ENCODE results near the gene HNRNPC. TPM values are rescaled to one million over a fixed set of nuclear protein-coding genes. Genes with fewer than 3 reads are reported as not detected.
A peak's percentile ranks its signal among the peaks of the same experiment; 100 is the strongest.

The HNRNPC gene
- total RNA-seq: 100 to 1,000 TPM; 260 to 396 (median 292) TPM

- peak within 1 kb of the TSS; percentile 94 to 99 (median 96) for H3K27ac ChIP-seq (replicated peaks in 1 of 4)
- peaks cover 35 to 50% (median 47%) of the 10 kb centered on the region in 4 donors for H3K4me1 ChIP-seq
- peak; percentile 100 for DNase-seq (ENCODE audit: extremely low spot score)
- H3K36me3 ChIP-seq: peaks cover 0 to 24% (median 9%) of the 10 kb centered on the region in 4 donors
- 0% methylated on average over 31 of the region's 49 CpGs for WGBS
- intact Hi-C loops (cut with DNase I): loop anchor here (5.0 to 10.0 kb wide), 2 partner anchors 113 to 175 kb away; partner anchors contain the start of genes SUPT16H and ZNF219
- no peaks in the 10 kb centered on the region for H3K9me3 ChIP-seq
- peak within 1 kb of the TSS; percentile 87 to 93 (median 88) for H3K4me3 ChIP-seq
- TF ChIP-seq CTCF (IDR thresholded peaks at IDR 0.05): peak in 1 of 3 experiments; percentile 41
- TF ChIP-seq EP300 (IDR thresholded peaks at IDR 0.05): no peak
- TF ChIP-seq POLR2A (IDR thresholded peaks at IDR 0.05; ENCODE audit: low read depth): peak; percentile 99
- TF ChIP-seq POLR2AphosphoS5 (IDR thresholded peaks at IDR 0.05): peak; percentile 88 to 99
- H3K27me3 ChIP-seq: no peaks in the 10 kb centered on the region
Measured at GRCh38 chr14:21269252-21270046, at the start of gene HNRNPC. TSS of gene HNRNPC (minus strand) at chr14:21269442. CDS start at chr14:21234193, 35,249 bp downstream.

- H3K27me3 ChIP-seq: peaks cover 0 to 17% (median 0%) of the 10 kb centered on the region in 4 donors
- H3K4me1 ChIP-seq: no peaks in the 10 kb centered on the region
- no peak overlapping the region for H3K27ac ChIP-seq (replicated peaks in 1 of 4)
- intact Hi-C loops (cut with DNase I): no loop called here
- DNase-seq (ENCODE audit: extremely low spot score): no peak
- no peaks in the 10 kb centered on the region for H3K36me3 ChIP-seq
- H3K4me3 ChIP-seq: no peak overlapping the region
- TF ChIP-seq POLR2AphosphoS5 (IDR thresholded peaks at IDR 0.05) (no peak), CTCF (IDR thresholded peaks at IDR 0.05) (no peak), EP300 (IDR thresholded peaks at IDR 0.05) (no peak), POLR2A (IDR thresholded peaks at IDR 0.05; ENCODE audit: low read depth) (no peak)
- no peaks in the 10 kb centered on the region for H3K9me3 ChIP-seq
- 58% methylated on average over 3 of the region's 3 CpGs for WGBS
Measured at GRCh38 chr14:21317398-21317797, 48.2 kb upstream of the HNRNPC start.

- 84% methylated on average over 12 of the region's 12 CpGs for WGBS
- H3K9me3 ChIP-seq: no peaks in the 10 kb centered on the region
- peaks cover 0 to 14% (median 0%) of the 10 kb centered on the region in 4 donors for H3K27me3 ChIP-seq
- no peaks in the 10 kb centered on the region for H3K36me3 ChIP-seq
- no peak overlapping the region for H3K4me3 ChIP-seq
- no peak for TF ChIP-seq CTCF (IDR thresholded peaks at IDR 0.05)
- no peak for TF ChIP-seq POLR2AphosphoS5 (IDR thresholded peaks at IDR 0.05)
- no peak for TF ChIP-seq POLR2A (IDR thresholded peaks at IDR 0.05; ENCODE audit: low read depth)
- H3K27ac ChIP-seq (replicated peaks in 1 of 4): no peak overlapping the region
- H3K4me1 ChIP-seq: peaks cover 0 to 8% (median 5%) of the 10 kb centered on the region in 4 donors
- DNase-seq (ENCODE audit: extremely low spot score): no peak
- intact Hi-C loops (cut with DNase I): no loop called here
Measured at GRCh38 chr14:21313512-21313911, 44.3 kb upstream of the HNRNPC start.

GRCh38 chr14:21311614-21312013, 42.4 kb upstream of the HNRNPC start:
- Histone ChIP-seq H3K27ac (replicated peaks in 1 of 4) (no peak overlapping the region), H3K9me3 (no peaks in the 10 kb centered on the region), H3K36me3 (no peaks in the 10 kb centered on the region), H3K4me3 (no peak overlapping the region), H3K4me1 (peaks cover 0 to 14% (median 11%) of the 10 kb centered on the region in 4 donors), H3K27me3 (peaks cover 0 to 14% (median 0%) of the 10 kb centered on the region in 4 donors)
- intact Hi-C loops (cut with DNase I): no loop called here
- WGBS: 65% methylated on average over 2 of the region's 2 CpGs
- TF ChIP-seq CTCF (IDR thresholded peaks at IDR 0.05): no peak
- TF ChIP-seq POLR2AphosphoS5 (IDR thresholded peaks at IDR 0.05): no peak
- DNase-seq (ENCODE audit: extremely low spot score): no peak

Data from esophagus muscularis mucosa (tissue), 4 donors.